Activated CD8-positive, alpha-beta memory T cell treated with anti-CD3 and anti-CD28 coated beads for 24 hours (primary cell): ENCODE data around the gene CCDC61.

Source experiments
- DNase-seq: peaks from one replicate; pipeline ENCODE4 v3.0.0-alpha.2; 2020

Gene CCDC61, protein sequence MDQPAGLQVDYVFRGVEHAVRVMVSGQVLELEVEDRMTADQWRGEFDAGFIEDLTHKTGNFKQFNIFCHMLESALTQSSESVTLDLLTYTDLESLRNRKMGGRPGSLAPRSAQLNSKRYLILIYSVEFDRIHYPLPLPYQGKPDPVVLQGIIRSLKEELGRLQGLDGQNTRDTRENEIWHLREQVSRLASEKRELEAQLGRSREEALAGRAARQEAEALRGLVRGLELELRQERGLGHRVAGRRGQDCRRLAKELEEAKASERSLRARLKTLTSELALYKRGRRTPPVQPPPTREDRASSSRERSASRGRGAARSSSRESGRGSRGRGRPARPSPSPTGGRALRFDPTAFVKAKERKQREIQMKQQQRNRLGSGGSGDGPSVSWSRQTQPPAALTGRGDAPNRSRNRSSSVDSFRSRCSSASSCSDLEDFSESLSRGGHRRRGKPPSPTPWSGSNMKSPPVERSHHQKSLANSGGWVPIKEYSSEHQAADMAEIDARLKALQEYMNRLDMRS

DNA sequence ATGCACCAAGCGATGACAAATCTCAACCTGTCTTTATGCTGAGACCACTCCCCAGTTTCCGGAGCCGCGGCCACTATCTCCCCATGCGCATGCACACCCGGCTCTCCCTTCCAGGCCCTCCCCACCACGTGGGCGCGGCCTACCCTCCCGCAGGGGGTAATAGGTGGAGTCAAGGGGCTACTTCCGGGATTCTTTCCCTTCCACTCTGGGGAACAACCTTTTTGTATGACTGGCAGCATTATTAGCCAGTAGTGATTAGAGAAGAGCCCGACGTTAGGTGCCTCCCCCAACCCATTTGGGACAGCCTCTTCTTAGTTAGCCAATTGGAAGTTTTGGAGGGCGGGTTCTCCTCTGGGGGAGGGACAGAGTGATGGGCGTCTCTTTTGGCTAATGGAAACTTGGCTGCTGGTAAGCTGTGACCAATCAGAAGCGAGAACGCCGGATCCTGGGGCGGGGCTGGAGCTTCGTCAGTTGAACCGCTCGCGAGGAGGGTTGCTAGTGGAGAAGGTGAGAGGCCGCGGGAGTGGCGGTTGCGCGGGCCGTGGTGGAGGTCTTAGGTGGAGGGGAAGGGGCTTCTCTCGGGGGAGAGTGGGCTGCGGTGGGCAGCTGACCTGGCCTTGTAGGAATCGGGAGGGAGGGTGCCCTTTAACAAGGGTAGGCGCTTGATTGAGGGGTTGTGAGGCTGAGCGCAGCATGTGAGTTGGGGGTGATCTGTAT lies at the start of gene CCDC61:
TSS of gene CCDC61 (plus strand) at position 470 of the 717 bp plus-strand sequence. CDS start 7,552 bp downstream, outside the sequence.
- peak; percentile 98 for DNase-seq

DNA sequence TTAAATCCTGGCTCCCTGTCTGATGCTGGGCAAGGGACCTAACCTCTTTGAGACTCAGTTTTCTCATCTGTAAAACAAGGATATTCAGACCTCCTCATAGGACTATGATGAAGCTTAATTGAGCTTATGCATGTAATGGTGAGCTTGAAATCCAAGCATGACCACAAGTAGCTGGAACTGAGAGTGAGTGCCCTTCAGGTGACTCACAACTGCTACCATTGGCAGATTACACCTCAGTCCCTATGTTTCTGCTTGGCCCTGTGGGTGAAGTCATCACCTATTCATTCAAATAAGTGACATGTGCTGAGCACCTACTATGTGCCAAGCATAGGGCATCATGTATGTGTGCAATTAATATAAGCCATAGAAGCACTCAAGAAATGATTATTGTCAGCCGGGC lies 47.3 kb upstream of the CCDC61 start:
- no peak for DNase-seq

DNA sequence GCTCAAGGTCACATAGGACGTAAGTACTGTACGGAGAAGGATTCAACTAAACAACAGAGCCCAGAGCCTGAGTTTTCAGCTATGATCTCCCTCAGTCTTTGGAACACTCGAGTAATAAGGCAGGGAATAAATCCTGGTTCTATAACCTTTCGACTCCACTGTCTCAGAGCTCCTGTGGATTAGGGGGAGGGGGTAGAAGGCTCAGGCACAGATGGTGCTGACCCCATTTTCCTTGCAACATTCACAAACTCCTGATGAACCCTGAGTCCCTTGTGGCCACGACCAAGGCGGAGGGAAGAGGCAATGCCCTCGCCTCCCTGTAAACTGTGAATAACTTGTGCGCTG lies 43.0 kb upstream of the CCDC61 start:
- DNase-seq = no peak

DNA sequence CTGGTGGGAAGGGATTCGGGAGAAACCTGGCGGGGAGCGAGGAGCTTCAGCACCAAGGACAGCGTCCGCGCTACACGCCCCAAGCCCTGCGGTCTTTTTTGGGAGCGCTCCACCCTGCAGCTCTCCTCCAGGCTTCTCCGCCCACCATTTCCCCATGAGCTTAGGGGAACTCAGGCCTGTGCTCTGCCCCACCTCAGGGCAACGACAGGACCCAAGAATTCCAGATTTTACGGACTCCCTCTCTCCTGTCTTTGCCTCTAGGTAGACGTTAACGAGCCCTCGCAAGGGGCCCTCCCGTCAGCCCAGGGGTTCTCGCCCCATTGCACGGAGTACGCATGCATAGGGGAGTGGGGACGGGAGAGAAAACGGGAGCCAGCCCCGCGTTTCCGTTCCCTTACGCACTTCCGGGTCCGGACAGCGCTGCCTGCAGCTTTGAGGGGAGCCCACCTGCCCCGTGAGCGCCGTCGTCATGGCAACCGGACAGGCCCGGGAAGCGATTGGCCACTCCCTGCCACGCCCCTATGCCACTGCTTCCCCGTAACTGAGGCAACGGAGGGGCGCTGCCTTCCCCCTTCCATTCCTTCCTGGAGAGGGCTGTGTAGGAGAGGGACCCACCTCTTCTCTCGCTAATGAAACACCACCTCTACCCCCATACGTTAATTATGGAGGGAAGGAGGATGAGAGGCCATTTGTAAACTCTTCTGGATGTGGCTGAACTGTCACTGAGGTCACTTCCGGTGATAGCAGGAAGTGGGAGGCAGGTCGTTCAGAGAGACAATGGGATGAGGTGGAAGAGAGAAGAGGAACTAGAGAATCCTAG lies 42.4 kb upstream of the CCDC61 start:
- peak; percentile 75 for DNase-seq

DNA sequence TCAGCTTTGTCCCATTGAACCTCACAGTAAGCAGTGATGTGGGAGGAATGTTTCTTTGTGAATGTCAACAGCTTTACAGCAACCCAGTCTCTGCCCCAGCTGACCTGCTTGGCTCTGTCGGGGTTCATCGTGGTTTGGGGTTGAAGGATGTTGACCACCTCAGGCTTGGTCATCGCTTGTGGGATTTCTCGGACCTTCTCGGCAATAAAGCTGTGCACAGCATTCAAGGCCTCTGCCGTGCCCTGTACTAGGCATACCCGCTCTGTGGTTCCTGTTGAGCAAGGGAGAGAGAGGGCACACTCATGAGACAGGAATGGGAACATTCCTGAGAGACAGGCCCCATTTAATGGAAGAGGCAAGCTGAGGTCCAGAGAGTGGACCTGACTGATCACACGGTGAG lies 41.6 kb upstream of the CCDC61 start:
- no peak for DNase-seq

DNA sequence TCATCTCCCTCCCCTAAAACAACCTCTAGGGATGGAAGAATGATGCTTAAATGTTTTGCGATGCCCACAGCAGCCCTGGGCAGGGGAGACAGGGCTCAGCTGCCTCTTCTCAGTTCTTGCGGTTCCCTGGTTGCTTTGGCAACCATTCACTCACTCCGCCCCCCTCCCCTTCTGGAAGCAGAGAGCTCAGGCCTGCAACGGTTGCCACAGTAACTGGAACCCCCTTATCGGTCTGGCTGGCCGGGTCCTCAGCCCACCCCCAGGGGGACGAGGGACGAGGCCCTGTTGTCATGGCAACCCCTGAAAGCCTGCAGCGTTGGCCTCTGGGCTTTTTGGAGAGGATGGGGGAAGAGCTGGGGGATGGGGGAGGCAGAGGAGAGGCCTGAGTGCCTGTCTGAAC lies 41.1 kb upstream of the CCDC61 start:
- DNase-seq = no peak

DNA sequence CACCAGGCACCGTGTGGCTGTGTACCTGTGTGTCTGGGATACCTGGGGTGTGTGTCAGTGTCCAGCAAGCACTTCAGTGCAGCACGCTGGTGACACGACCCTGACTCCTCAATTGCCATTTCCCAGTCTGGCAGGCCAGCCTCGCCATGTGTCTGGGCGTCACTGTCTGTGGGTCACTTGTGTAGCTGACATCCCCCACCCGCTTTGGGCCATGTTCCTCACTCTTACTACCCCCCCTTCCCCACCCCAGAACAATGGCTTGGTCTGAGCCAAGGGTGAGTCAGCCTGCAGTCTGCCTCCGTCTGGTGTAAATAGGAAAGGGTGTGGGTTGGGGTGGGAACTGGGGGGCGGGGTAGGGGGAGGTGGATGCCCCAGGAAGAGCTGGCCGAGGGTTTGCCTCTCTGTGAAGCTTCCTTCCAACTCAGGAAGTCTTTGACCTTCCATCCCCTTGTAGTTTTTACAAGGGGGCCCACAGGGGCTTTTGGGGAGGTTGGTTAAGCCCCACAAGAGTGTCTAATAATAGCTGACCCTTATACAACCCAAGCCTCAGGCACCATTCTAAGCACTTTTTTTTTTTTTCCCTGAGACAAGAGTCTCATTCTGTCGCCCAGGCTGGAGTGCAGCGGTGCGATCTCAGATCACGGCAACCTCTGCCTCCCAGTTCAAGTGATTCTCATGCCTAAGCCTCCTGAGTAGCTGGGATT lies 39.2 kb upstream of the CCDC61 start:
- DNase-seq = no peak

DNA sequence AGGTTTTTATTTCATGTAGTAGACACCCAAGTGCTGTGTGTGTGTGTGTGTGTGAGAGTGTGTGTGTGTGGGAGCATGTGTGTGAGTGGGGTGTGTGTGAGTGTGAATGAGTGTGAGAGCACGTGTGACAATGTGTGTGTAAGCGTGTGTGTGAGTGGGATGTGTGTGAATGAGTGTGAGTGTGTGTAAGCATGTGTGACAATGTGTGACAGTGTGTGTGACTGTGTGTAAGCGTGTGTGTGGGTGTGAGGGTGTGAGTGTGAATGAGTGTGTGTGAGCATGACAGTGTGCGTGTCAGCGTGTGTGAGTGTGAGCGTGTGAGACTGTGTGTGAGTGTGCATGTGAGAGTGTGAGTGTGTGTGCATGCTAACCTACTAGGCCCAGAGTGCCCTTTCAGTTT lies 36.9 kb upstream of the CCDC61 start:
- no peak for DNase-seq

DNA sequence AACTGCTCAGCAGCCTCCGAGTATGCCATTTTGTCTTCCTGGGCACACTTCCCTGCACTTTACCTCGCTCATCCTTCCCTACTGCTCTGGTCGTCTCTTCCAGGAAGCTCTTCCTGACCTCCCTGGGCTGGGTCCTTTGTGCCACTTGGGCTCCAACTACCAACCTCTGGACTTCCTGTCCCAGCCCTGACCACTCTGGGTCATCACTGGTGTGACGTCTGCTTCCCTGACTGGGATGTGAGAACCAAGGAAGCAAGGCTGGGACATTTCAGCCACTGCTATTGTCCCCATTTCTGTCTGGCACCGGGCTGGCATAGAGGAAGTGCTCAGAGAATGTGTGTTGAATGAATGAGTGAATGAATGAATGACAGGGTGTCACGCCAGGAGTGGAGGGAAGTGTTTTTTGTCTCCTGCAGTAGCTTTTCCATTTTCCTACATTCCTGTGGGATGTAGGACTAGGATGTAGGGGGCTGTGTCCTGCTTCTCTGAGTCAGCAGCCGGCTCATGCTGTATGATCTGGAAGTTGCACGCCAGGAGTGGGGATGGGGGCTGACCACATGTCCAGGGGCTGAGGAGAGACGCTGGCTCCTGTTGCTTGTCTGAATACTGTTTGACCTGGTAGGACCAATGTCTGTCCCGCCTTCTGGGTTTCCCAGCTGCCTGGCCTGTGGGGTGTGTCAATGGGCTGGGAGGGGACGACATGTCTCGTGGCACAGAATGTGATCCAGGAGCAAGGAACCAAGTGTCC lies 36.3 kb upstream of the CCDC61 start:
- DNase-seq = no peak

DNA sequence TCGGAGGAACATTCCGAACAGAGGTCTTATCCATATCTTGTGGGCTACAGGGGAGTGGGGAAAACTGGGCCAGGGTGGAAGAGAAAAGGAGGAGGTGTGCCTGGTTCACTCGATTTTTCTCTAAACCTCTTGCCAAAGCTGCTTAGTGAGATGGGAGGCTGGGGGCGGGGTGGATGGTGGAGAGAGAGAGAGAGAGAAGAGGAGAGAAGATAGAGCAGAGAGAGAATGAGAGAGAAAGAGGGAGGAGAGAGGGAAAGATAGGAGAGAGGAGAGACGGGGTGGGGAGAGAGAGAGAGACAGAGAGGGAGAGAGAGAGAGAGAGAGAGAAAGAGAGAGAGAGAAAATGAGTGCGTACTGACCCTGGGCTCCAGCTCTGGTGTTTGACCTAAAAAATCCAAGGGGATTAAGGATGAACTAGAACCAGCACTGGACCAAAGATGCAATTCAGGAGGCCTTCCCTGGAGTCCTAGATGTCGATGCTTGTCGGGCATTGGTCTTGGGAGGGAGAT lies 35.7 kb upstream of the CCDC61 start:
- no peak for DNase-seq

DNA sequence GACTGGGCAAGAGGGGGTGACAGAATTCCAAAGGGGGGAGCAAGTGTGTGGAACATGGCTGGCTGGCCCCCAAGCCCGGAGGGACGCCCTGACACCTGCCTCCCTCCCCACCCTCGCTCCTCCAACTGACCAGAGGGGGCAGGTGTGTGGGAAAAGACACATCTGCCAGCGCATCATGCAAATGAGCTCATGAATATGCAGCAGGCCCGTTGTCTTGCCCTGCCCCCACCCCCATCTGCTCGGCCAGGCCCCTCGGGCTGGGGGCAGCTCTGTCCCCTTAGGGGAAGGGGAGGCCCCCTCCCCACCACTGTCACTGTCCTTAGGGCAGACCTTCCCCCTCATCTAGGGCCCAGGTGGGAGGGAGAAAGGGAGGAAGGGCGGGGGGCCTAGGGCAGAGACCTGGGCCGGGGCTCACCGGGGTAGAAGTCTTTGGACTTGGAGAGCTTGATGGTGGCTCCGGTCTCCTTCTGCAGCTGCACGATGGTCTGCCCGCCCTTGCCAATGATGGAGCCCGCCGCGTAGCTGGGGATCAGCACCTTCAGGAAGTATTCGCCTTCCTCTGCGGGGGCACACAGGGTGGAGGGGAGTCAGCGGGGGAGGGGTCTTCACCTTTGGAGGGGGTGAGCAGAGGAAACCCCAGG lies 34.6 kb upstream of the CCDC61 start:
- no peak for DNase-seq

DNA sequence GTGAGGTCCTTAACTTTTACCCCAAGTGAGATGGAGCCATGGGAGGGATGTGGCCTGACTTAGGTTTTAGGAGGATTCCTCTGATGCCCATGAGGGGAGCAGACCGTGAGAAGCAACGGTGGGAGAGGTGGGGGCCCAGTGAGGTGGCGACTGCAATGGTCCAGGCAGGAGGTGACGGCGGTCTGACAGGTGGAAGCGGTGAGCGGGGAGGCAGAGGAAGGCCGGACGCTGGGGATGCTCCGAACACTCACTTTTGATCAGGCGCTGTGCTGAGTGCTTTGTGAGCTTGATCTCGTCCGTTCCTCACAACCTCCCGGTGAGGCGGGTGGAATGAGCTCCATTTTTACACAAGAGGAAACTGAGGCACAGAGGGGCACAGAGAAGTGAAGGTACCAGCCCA lies 33.2 kb upstream of the CCDC61 start:
- no peak for DNase-seq

DNA sequence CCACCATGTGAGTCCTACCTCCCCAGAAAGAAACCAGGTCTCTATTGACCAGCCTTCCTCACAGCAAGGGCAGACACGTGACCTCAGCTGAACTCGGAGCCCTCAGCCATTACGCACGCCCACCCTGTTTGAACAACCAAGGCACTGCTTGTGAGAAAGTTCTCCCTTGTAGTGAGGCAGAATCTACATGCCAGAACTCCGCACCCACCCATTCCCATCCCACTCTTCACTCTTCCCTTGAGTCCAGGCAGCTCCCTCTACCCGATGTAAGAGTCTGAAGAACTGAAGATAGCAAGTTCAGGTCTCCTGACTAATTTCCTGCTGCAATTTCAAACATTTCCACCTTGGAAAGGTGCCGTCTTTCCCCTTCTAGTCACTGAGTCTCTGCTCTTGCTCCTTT lies 28.0 kb upstream of the CCDC61 start:
- no peak for DNase-seq

DNA sequence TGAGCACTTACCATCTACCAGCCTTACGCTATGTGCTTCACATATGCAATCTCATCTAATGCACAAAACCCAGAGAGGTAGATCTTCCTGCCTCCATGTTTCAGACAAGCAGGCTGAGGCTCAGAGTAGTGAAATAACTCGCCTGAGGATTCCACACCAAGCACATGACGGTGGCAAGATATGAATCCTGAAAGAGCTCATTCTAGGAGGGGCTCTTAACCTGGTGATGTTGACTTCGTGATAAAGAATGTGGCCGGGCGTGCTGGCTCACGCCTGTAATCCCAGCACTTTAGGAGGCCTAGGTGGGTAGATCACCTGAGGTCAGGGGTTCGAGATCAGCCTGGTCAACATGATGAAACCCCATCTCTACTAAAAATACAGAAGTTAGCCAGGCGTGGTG lies 26.6 kb upstream of the CCDC61 start:
- no peak for DNase-seq

DNA sequence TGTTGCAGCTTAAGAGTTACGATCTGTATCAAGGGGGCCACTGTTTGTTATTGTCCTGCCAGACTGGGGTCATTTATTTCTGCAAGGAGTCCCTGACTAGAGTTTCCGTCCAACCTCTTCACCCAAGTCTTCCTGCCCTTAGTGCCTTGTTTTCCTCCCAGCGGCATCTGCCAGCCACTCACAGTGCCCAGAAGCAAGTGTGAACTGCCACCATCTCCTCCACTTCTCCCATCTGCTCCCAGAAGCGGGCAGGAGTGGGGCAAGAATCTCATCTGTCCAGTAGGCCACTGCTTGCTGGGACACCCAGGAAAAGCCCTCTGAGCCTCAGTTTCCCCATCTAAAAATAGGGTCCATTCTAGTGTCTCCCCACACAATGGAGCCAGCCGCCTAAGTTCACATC lies 25.6 kb upstream of the CCDC61 start:
- DNase-seq = no peak

DNA sequence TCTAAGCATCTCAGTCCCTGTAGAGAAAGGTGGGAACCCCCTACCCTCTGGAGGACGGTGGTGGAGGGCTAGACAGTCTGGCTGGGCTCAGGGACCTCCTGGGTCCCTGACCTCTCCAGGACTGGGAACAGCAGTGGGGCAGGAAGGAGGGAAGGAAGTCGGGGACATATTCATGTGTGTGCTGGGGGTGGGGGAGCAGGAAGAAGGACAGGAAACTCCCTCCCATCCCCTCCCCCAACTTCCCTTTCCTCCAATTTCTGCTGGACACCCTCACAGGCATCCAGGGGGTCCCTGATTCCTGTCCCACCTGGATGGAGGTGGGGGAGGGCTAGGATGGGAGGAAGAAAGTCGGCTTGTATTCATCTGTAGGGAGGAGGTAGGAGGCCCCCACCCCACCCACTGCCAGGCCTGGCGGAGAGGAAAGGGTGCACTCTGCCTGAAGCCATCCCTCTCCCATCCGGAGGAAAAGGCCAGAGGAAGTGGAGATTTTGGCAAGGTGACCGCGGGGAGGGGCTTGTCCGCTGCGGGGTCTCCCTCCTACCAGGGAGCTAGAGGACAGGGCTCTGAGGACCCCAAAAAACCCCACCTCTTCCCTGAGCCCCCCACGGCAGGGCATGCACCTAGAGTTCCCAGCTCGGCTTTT lies 23.9 kb upstream of the CCDC61 start:
- no peak for DNase-seq

DNA sequence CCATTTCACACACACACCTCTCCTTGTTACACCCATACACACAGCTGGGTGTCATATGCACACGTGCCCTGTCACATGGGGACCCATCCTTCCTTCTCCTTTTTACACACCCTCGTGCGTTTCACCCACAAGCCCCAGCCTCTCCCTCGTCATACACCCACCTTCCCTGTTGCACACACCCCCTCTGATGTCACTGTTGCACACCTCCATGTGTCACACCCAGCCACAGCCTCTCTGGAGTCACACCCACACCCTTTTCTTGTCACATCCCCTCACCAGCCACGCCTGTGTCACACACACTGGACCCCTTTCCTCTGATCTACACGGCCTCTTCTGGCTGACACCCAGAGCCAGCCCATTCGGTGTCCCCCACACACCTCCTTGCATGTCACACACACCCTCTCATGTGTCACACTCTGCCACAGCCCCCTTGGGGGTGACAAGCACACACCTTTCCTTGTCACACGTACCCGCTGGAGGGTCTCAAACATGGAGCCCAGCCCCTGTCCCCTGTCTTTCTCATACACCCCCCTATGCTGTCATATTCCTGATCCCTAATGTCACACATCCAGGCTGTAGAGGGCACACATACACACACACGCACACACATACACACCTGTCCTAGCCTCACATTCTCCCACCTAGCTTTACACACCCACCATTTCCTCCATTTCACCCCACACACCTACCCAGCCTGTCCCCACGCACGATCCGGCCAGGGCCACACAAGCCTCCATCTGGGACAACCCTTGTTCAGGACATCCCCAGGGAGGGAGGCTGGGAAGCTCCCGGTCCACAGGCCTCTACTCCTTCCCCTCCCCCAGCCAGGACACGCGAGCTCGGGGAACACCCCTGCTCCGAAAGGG lies 23.0 kb upstream of the CCDC61 start:
- no peak for DNase-seq

DNA sequence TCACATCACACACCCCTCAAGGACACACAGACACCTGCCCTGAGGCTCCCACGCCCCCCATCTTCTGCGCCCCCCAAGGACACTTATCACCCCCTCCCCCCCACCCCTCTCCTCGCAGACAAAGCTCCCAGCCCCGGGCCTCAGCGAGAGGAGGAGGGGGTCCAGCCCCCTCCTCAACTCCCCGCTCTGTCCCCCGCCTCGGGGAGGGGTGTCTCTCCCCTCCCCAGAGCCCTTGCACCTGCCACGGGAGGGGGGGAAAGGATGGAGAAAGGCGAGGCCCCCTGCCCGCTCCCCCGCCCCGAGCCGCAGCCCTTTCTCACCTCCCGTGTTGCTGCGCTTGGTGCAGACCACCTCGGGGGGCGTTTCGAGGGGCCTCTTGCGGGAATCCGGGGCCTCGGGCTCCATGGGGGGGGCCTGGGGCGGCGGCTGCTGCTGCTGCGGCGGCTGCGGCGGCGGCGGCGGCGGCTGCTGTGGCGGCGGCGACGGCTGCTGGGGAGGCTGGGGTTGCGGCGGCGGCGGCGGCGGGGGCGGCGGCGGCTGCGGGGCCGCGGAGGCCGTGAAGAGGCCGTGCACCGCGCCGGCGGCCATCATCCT lies 22.2 kb upstream of the CCDC61 start:
- DNase-seq = no peak
